ENCODE measurements around the gene RCOR3.
"Not testable (repeated sequence)": the region's sequence is repeated elsewhere in the genome, so short reads cannot be mapped to it uniquely, and the experiment has no call there.

Gene RCOR3

DNA sequence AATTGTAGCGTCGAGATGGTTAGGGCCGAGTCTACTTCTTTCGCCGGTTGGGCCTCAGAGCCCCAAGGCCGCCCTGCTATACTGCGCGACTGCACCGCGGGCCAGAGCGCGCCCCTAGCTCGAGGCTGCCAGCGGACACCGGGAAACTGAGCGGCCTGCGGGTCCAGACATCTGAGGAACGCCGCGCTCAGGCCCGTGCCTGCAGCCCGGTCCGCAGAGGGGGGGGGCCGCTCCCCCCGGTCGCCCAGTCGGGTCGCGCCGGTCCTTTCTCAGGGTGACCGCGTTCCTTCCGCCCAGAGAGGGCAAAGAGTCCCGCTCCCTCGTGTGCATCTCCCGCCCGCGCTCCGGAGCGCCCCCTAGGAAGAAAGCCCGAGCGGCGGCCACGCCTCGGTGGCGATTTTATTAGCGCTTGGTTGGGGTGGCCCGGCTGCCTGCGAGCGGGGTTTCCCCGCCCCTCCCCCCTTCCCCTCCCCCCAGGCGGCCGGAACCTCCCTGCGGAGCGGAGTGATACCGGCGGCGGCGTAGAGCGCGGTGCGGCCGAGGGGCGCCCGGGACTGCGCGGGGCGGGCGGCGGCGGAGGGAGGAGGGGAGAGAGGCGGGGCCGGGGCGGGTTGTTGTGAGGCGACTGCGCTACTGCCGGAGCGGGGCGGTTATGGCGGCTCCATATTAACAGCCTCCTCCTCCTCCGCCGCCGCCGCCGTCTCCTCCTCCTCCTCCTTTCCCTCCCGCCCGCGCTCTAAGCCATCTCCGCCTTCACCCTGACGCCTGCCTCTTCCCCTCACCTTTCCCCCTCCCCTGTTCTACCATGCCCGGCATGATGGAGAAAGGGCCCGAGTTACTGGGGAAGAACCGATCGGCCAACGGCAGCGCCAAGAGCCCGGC lies at the start of gene RCOR3:
Gene RCOR3 (plus strand): TSS at position 611 of the 882 bp plus-strand sequence. CDS start 195 bp downstream, at position 806.
- Mint-ChIP-seq H3K9me3 (no peaks in the 10 kb centered on the region), H3K4me3 (peak within 1 kb of the TSS; percentile 95), H3K36me3 (ENCODE audit: insufficient read depth) (peaks cover 22% of the 10 kb centered on the region), H3K4me1 (peaks cover 20% of the 10 kb centered on the region), H3K27me3 (no peaks in the 10 kb centered on the region), H3K27ac (ENCODE audit: low read depth) (peak within 1 kb of the TSS; percentile 95)
- peak; percentile 73 to 83 for DNase-seq (ENCODE audit: low spot score in 2 of 2)
- ATAC-seq (replicated peaks; ENCODE audit: extremely low read depth, poor library complexity, severe bottlenecking), result peak; percentile 80

DNA sequence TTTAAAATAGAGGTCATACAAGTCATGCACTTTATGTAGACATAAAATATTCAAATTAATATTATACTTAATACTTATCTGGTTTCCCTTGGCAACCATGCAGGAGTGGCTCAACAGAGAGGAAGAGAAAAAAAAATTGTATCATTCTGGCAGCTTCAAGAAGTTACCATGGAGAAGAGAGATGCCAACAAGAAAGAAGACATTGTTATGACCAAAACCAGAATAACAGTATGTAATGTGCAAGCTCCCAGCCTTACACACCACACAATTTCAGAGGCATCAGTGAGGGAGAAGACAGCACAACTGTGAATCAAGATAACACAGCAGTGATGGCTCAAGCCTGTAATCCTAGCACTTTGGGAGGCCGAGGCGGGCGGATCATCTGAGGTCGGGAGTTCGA lies 49.1 kb upstream of the RCOR3 start:
- Mint-ChIP-seq H3K9me3 (no peaks in the 10 kb centered on the region), H3K27ac (ENCODE audit: low read depth) (no peak overlapping the region), H3K4me1 (no peaks in the 10 kb centered on the region), H3K4me3 (no peak overlapping the region), H3K36me3 (ENCODE audit: insufficient read depth) (no peaks in the 10 kb centered on the region), H3K27me3 (peaks cover 24% of the 10 kb centered on the region)
- no peak for ATAC-seq (replicated peaks; ENCODE audit: extremely low read depth, poor library complexity, severe bottlenecking)
- DNase-seq (ENCODE audit: low spot score in 2 of 2), result no peak

- DNase-seq (ENCODE audit: low spot score in 2 of 2), result no peak
- Mint-ChIP-seq H3K4me1 (no peaks in the 10 kb centered on the region), H3K9me3 (no peaks in the 10 kb centered on the region), H3K27me3 (peaks cover 16% of the 10 kb centered on the region), H3K36me3 (ENCODE audit: insufficient read depth) (no peaks in the 10 kb centered on the region), H3K27ac (ENCODE audit: low read depth) (no peak overlapping the region), H3K4me3 (no peak overlapping the region)
- no peak for ATAC-seq (replicated peaks; ENCODE audit: extremely low read depth, poor library complexity, severe bottlenecking)
These were observed 48.2 kb upstream of the RCOR3 start for GRCh38 chr1:211210965-211211364.

GRCh38 chr1:211213702-211214101 lies 45.5 kb upstream of the RCOR3 start:
- Mint-ChIP-seq H3K9me3 (no peaks in the 10 kb centered on the region), H3K27ac (ENCODE audit: low read depth) (no peak overlapping the region), H3K4me1 (no peaks in the 10 kb centered on the region), H3K36me3 (ENCODE audit: insufficient read depth) (no peaks in the 10 kb centered on the region), H3K4me3 (no peak overlapping the region), H3K27me3 (peaks cover 10% of the 10 kb centered on the region)
- ATAC-seq (replicated peaks; ENCODE audit: extremely low read depth, poor library complexity, severe bottlenecking) (no peak), DNase-seq (ENCODE audit: low spot score in 2 of 2) (no peak)

GRCh38 chr1:211215577-211215976 lies 43.6 kb upstream of the RCOR3 start:
- no peaks in the 10 kb centered on the region for H3K9me3 Mint-ChIP-seq
- H3K27ac Mint-ChIP-seq (ENCODE audit: low read depth), result no peak overlapping the region
- H3K4me3 Mint-ChIP-seq, result no peak overlapping the region
- no peaks in the 10 kb centered on the region for H3K36me3 Mint-ChIP-seq (ENCODE audit: insufficient read depth)
- peaks cover 23% of the 10 kb centered on the region for H3K27me3 Mint-ChIP-seq
- H3K4me1 Mint-ChIP-seq, result no peaks in the 10 kb centered on the region
- DNase-seq (ENCODE audit: low spot score in 2 of 2), result no peak
- ATAC-seq (replicated peaks; ENCODE audit: extremely low read depth, poor library complexity, severe bottlenecking), result no peak

GRCh38 chr1:211217392-211217791 lies 41.8 kb upstream of the RCOR3 start:
- H3K4me1 Mint-ChIP-seq, result no peaks in the 10 kb centered on the region
- H3K9me3 Mint-ChIP-seq, result no peaks in the 10 kb centered on the region
- H3K4me3 Mint-ChIP-seq, result no peak overlapping the region
- ATAC-seq (replicated peaks; ENCODE audit: extremely low read depth, poor library complexity, severe bottlenecking), result no peak
- peaks cover 32% of the 10 kb centered on the region for H3K27me3 Mint-ChIP-seq
- H3K36me3 Mint-ChIP-seq (ENCODE audit: insufficient read depth), result no peaks in the 10 kb centered on the region
- no peak overlapping the region for H3K27ac Mint-ChIP-seq (ENCODE audit: low read depth)
- DNase-seq (ENCODE audit: low spot score in 2 of 2), result no peak

GRCh38 chr1:211222469-211223234 lies 36.5 kb upstream of the RCOR3 start:
- not testable (repeated sequence) for H3K27ac Mint-ChIP-seq (ENCODE audit: low read depth); H3K4me1 Mint-ChIP-seq; ATAC-seq (replicated peaks; ENCODE audit: extremely low read depth, poor library complexity, severe bottlenecking); DNase-seq (ENCODE audit: low spot score in 2 of 2); H3K4me3 Mint-ChIP-seq; H3K9me3 Mint-ChIP-seq; H3K36me3 Mint-ChIP-seq (ENCODE audit: insufficient read depth)
- peaks cover 46% of the 10 kb centered on the region for H3K27me3 Mint-ChIP-seq

DNA sequence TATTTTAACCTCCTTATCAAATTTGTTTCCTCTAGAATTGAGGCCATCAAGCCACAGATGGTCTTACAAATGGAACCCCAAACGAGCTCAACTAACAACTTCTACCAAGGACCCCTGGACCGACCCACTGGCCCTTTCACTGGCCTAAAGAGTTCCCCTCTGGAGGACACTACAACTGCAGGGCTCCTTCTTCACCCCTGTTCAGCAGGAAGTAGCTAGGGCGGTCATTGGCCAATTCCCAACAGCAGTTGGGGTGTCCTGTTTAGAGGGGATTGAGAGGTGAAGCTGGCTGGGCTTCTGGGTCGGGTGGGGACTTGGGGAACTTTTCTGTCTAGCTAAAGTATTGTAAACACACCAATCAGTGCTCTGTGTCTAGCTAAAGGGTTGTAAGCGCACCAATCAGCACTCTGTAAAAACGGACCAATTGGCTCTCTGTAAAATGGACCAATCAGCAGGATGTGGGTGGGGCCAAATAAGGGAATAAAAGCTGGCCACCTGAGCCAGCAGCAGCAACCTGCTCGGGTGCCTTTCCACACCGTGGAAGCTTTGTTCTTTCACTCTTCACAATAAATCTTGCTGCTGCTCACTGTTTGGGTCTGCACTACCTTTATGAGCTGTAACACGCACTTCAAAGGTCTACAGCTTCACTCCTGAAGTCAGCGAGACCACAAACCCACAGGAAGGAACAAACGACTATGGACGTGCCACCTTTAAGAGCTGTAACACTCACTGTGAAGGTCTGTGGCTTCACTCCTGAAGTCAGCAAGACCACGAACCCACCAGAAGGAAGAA lies 30.4 kb upstream of the RCOR3 start:
- H3K9me3 Mint-ChIP-seq; H3K36me3 Mint-ChIP-seq (ENCODE audit: insufficient read depth); H3K27ac Mint-ChIP-seq (ENCODE audit: low read depth); H3K27me3 Mint-ChIP-seq: not testable (repeated sequence)
- DNase-seq (ENCODE audit: low spot score in 2 of 2) (peak in 1 of 2 donors; percentile 16), ATAC-seq (replicated peaks; ENCODE audit: extremely low read depth, poor library complexity, severe bottlenecking) (peak; percentile 77)
- peaks cover 20% of the 10 kb centered on the region for H3K4me1 Mint-ChIP-seq
- peak overlapping the region; percentile 45 for H3K4me3 Mint-ChIP-seq

DNA sequence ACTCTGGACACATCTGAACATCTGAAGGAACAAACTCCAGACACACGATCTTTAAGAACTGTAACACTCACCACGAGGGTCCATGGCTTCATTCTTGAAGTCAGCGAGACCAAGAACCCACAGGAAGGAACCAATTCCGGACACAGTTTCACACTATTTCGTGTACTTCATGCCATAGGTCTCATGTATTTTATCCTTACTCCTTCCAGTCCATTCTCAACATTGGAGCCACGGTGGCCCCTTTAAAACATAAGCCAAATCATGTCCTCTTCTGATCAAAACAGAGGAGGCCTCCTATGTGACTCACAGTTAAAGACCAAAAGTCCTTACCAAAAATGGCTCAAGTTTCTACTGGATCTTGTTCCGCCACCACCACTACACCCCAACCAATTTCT lies 29.8 kb upstream of the RCOR3 start:
- H3K36me3 Mint-ChIP-seq (ENCODE audit: insufficient read depth), result no peaks in the 10 kb centered on the region
- no peak overlapping the region for H3K27ac Mint-ChIP-seq (ENCODE audit: low read depth)
- ATAC-seq (replicated peaks; ENCODE audit: extremely low read depth, poor library complexity, severe bottlenecking), result peak; percentile 54
- H3K4me1 Mint-ChIP-seq, result peaks cover 20% of the 10 kb centered on the region
- H3K27me3 Mint-ChIP-seq, result peaks cover under 1% of the 10 kb centered on the region
- peak overlapping the region; percentile 45 for H3K4me3 Mint-ChIP-seq
- no peaks in the 10 kb centered on the region for H3K9me3 Mint-ChIP-seq
- no peak for DNase-seq (ENCODE audit: low spot score in 2 of 2)

DNA sequence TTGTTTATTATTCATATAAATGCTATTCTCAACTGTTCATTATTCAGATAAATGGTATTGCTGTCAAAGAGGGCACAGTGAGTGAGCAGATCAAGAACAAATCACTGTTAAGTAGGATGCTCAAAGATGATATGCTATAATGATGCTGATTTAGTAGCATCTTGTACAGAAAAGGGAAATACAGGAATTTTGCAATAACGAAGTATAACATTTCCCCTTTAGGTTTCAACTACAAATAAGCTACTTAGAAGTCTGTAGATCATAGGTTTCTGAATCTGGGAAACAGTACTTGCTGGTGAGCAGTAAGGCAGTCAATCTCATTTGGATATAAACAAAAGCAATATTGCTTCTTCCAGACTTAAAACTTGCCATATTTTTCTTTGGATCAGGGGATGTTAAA lies 27.3 kb upstream of the RCOR3 start:
- ATAC-seq (replicated peaks; ENCODE audit: extremely low read depth, poor library complexity, severe bottlenecking) (no peak), DNase-seq (ENCODE audit: low spot score in 2 of 2) (no peak)
- Mint-ChIP-seq H3K9me3 (no peaks in the 10 kb centered on the region), H3K27me3 (no peaks in the 10 kb centered on the region), H3K4me3 (no peak overlapping the region), H3K27ac (ENCODE audit: low read depth) (no peak overlapping the region), H3K36me3 (ENCODE audit: insufficient read depth) (no peaks in the 10 kb centered on the region), H3K4me1 (peaks cover 20% of the 10 kb centered on the region)

DNA sequence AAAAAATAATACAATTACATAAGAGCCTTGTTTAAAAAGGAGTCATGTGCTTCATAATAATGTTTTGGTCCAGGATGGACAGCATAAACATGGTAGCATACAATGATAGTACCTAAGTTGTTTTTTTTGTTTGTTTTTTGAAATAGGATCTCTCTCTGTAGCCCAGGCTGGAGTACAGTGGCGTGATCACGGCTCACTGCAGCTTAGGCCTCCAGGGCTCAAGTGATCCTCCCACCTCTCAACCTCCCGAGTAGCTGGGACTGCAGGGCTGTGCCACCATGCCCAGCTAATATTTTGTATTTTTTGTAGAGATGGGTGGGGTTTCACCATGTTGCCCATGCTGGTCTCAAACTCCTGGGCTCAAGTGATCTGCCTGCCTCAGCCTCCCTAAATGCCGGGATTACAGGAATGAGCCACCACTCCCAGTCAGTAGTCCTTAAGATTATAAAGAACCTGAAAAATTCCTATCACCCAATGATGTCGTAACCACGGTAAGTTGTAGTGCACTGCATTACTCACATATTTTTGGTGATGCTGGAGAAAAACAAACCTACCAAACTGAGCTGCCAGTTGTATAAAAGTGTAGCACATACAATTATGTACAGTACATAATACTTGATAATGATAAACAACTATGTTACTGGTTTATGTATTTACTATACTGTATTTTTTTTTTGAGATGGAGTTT lies 22.4 kb upstream of the RCOR3 start:
- H3K9me3 Mint-ChIP-seq, result no peaks in the 10 kb centered on the region
- DNase-seq (ENCODE audit: low spot score in 2 of 2) (no peak), ATAC-seq (replicated peaks; ENCODE audit: extremely low read depth, poor library complexity, severe bottlenecking) (no peak)
- no peak overlapping the region for H3K4me3 Mint-ChIP-seq
- no peaks in the 10 kb centered on the region for H3K36me3 Mint-ChIP-seq (ENCODE audit: insufficient read depth)
- H3K27ac Mint-ChIP-seq (ENCODE audit: low read depth), result no peak overlapping the region
- peaks cover 11% of the 10 kb centered on the region for H3K27me3 Mint-ChIP-seq
- H3K4me1 Mint-ChIP-seq, result no peaks in the 10 kb centered on the region

DNA sequence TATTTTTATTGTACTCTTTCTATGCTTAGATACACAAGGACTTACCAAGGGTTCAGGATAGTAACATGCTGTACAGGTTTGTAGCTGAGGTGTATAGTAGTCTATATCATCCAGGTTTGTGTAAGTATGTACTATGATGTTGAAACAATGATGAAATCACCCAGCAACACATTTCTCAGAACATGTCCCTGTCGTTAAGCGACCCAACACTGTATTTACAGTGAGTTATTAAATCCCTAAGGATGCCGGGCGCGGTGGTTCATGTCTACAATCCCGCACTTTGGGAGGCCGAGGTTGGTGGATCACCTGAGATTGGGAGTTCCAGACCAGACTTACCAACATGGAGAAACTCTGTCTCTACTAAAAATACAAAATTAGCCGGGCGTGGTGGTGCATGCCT lies 21.6 kb upstream of the RCOR3 start:
- ATAC-seq (replicated peaks; ENCODE audit: extremely low read depth, poor library complexity, severe bottlenecking), result no peak
- Mint-ChIP-seq H3K36me3 (ENCODE audit: insufficient read depth) (no peaks in the 10 kb centered on the region), H3K4me3 (no peak overlapping the region), H3K9me3 (no peaks in the 10 kb centered on the region), H3K27me3 (peaks cover 11% of the 10 kb centered on the region), H3K27ac (ENCODE audit: low read depth) (no peak overlapping the region), H3K4me1 (no peaks in the 10 kb centered on the region)
- no peak for DNase-seq (ENCODE audit: low spot score in 2 of 2)
